Stomach (tissue), 4 donors: ENCODE results near the gene NRF1.

Experiments used
- CTCF ChIP-seq, 7 experiments: fragments of 450-650 bp in 4 of 7; fragments of 200-600 bp in 3 of 7; sonication (generic) in 3 of 7; IDR thresholded peaks; one replicate each; pipeline ENCODE4 v1.5.1; 2016 to 2019; ENCODE audit warnings: antibody characterized with exemption in 7 of 7, control low read depth in 2 of 7, mild to moderate bottlenecking in 1 of 7
- EP300 ChIP-seq: sonication (generic); formaldehyde crosslinking; IDR thresholded peaks from one replicate; pipeline ENCODE4 v1.6.1; 2017; ENCODE audit warnings: antibody characterized with exemption
- POLR2A ChIP-seq, 4 donors: fragments of 450-650 bp; IDR thresholded peaks; one replicate each; pipeline ENCODE4 v1.6.1; 2016; ENCODE audit warnings: antibody characterized with exemption in 4 of 4, control low read depth in 2 of 4, mild to moderate bottlenecking in 1 of 4, moderate library complexity in 1 of 4
- POLR2AphosphoS5 ChIP-seq, 3 donors: sonication (generic); formaldehyde crosslinking; IDR thresholded peaks; one replicate each; pipeline ENCODE4 v1.6.1; 2016; ENCODE audit warnings: antibody characterized with exemption in 3 of 3

GRCh38 chr7:129604713-129605437, 6.6 kb upstream of the NRF1 start:
- TF ChIP-seq CTCF (IDR thresholded peaks at IDR 0.05) = no peak
- TF ChIP-seq POLR2A (IDR thresholded peaks at IDR 0.05) = no peak
- TF ChIP-seq EP300 = no peak
- no peak for TF ChIP-seq POLR2AphosphoS5 (IDR thresholded peaks at IDR 0.05)
